ENCODE results near the gene TSSC4. TPM values are rescaled to one million over a fixed set of nuclear protein-coding genes. Genes with fewer than 3 reads are reported as not detected.
A peak's percentile ranks its signal among the peaks of the same experiment; 100 is the strongest.

TSSC4 gene
- total and polyA plus RNA-seq, 9 donors: 25.2 to 36.7 (median 27.3) TPM

DNA sequence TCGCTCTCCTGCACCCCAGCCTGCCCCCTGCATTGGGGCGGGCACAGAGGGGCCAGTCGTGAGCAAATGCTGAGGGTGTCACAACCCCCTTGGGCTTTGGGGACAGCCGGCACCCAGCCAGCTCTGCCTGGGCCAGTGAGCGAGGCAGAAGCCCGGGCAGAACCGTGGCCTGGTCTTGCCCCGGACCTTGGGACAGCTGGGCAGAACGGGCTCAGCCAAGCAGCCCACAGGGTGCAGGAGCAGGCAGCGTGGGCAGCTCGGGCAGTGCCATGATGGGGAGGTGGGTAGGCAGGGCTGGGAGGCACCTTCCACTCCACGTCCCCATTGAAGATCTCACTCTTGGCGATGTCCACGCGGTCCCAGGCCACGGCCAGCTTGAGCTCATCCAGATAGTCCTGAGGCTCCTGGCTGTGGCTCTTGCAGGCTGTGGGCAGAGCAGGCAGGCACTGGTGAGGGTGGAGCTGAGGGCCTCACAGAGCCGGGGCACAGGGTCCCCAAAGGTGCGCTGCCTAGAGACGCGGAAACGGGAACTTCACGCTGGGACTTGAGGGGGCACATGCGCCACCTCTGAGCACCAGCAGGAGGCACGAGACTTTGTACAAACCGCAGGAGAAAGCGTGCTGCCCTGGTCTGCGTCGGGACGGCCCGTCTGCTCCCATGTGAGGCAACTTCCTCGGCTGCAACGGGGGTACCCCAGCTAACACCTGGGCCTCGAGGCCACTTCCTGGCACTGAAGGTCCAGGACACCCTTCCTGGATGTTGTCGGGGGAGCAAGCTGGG, 15.2 kb downstream of the TSSC4 start:
- DNase-seq: no peak
- no peak overlapping the region for H3K27ac ChIP-seq (ENCODE audit: low read length)
- H3K4me1 ChIP-seq (ENCODE audit: control insufficient read depth, insufficient read depth, low read length): peaks cover 15% of the 10 kb centered on the region
- H3K9me3 ChIP-seq (replicated peaks; ENCODE audit: control insufficient read depth, low read depth, low read length): no peaks in the 10 kb centered on the region
- H3K36me3 ChIP-seq (ENCODE audit: control insufficient read depth, insufficient read depth, low read length): no peaks in the 10 kb centered on the region
- H3K4me3 ChIP-seq (ENCODE audit: low read length): no peak overlapping the region
- H3K27me3 ChIP-seq (ENCODE audit: control insufficient read depth, insufficient read depth, low read length): peaks cover 6% of the 10 kb centered on the region
- 74% methylated on average over 33 of the region's 34 CpGs for WGBS (ENCODE audit: insufficient coverage)

DNA sequence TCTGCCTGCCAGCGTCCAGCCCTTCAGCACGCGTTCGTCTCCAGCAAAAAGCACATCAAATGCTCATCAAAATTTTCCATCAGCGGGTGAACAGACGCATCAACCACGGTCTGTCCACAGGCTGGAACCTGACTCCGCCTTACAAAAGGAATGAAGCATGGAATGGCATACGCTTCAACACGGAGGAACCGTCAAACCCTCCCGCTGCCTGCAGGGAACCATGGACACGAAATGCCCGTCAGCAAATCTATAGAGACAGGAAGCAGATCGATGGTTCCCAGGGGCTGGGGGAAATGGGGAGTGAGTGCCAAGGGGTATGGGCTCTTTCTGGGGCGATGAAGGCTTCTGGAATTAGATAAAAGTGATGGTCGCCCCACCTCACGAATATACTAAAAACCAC, 16.2 kb downstream of the TSSC4 start:
- Histone ChIP-seq H3K9me3 (replicated peaks; ENCODE audit: control insufficient read depth, low read depth, low read length) (no peaks in the 10 kb centered on the region), H3K4me3 (ENCODE audit: low read length) (no peak overlapping the region), H3K4me1 (ENCODE audit: control insufficient read depth, insufficient read depth, low read length) (peaks cover 18% of the 10 kb centered on the region), H3K27me3 (ENCODE audit: control insufficient read depth, insufficient read depth, low read length) (peaks cover 6% of the 10 kb centered on the region), H3K36me3 (ENCODE audit: control insufficient read depth, insufficient read depth, low read length) (no peaks in the 10 kb centered on the region), H3K27ac (ENCODE audit: low read length) (no peak overlapping the region)
- 71% methylated on average over 17 of the region's 18 CpGs for WGBS (ENCODE audit: insufficient coverage)
- DNase-seq: no peak

- DNase-seq: no peak
- no peaks in the 10 kb centered on the region for H3K36me3 ChIP-seq (ENCODE audit: control insufficient read depth, insufficient read depth, low read length)
- 82% methylated on average over 27 of the region's 30 CpGs for WGBS (ENCODE audit: insufficient coverage)
Observed at GRCh38 chr11:2417856-2418692, 17.5 kb downstream of the TSSC4 start.

GRCh38 chr11:2418693-2419360, 18.3 kb downstream of the TSSC4 start:
- Histone ChIP-seq H3K27me3 (ENCODE audit: control insufficient read depth, insufficient read depth, low read length) (peaks cover 6% of the 10 kb centered on the region), H3K36me3 (ENCODE audit: control insufficient read depth, insufficient read depth, low read length) (no peaks in the 10 kb centered on the region), H3K4me3 (ENCODE audit: low read length) (no peak overlapping the region), H3K9me3 (replicated peaks; ENCODE audit: control insufficient read depth, low read depth, low read length) (no peaks in the 10 kb centered on the region), H3K27ac (ENCODE audit: low read length) (no peak overlapping the region), H3K4me1 (ENCODE audit: control insufficient read depth, insufficient read depth, low read length) (peaks cover 13% of the 10 kb centered on the region)
- 85% methylated on average over 17 of the region's 21 CpGs for WGBS (ENCODE audit: insufficient coverage)
- DNase-seq: no peak

More at GRCh38 chr11:2417856-2418692, 17.5 kb downstream of the TSSC4 start:
- H3K27me3 ChIP-seq (ENCODE audit: control insufficient read depth, insufficient read depth, low read length): peaks cover 6% of the 10 kb centered on the region
- H3K4me1 ChIP-seq (ENCODE audit: control insufficient read depth, insufficient read depth, low read length): peaks cover 18% of the 10 kb centered on the region
- no peaks in the 10 kb centered on the region for H3K9me3 ChIP-seq (replicated peaks; ENCODE audit: control insufficient read depth, low read depth, low read length)
- no peak overlapping the region for H3K27ac ChIP-seq (ENCODE audit: low read length)
- no peak overlapping the region for H3K4me3 ChIP-seq (ENCODE audit: low read length)

DNA sequence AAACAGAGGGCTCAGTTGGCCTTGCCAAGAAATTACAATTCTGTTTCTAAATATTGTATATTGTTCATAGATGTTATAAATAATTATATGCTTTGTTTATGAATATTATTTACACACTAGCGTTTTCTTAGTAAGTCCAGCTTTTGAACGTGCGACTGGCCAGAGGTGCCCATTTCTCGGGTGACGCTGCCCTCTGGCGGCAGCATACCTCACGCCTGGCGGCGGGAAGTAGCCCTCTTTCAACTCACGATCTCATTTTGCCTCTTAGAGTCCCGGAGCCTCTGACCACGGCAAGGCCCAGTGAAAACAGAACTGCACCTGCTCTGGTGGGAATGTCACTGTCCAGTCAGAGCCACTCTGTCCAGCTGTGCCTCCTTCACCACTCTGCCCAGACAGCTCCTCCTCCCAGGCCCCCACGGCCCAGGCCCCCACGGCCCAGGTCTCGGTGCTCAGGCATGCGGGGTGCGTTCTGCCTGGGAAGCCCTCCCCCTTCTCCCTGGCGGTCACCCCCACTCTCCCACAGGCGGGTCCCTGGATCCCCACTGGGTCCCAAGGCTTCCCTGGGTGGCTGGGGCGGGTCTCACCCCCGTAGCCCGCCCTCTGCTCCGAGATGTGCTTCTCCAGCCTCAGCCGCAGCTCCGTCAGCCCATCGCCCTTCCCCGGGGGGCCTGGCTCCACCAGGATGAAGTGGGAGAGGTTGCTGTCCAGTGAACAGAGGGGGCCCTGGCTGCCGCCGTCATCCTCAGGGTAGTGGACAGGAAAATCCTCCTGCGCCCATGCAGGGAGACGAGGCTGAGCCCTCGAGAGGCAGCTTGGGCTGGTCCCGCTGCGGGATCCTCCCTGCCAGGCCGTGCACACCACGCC, 19.3 kb downstream of the TSSC4 start:
- WGBS (ENCODE audit: insufficient coverage): 58% methylated on average over 30 of the region's 36 CpGs
- peak; percentile 81 for DNase-seq
- Histone ChIP-seq H3K9me3 (replicated peaks; ENCODE audit: control insufficient read depth, low read depth, low read length) (no peaks in the 10 kb centered on the region), H3K36me3 (ENCODE audit: control insufficient read depth, insufficient read depth, low read length) (no peaks in the 10 kb centered on the region), H3K4me3 (ENCODE audit: low read length) (no peak overlapping the region), H3K4me1 (ENCODE audit: control insufficient read depth, insufficient read depth, low read length) (peaks cover 9% of the 10 kb centered on the region), H3K27ac (ENCODE audit: low read length) (no peak overlapping the region), H3K27me3 (ENCODE audit: control insufficient read depth, insufficient read depth, low read length) (peaks cover 6% of the 10 kb centered on the region)

DNA sequence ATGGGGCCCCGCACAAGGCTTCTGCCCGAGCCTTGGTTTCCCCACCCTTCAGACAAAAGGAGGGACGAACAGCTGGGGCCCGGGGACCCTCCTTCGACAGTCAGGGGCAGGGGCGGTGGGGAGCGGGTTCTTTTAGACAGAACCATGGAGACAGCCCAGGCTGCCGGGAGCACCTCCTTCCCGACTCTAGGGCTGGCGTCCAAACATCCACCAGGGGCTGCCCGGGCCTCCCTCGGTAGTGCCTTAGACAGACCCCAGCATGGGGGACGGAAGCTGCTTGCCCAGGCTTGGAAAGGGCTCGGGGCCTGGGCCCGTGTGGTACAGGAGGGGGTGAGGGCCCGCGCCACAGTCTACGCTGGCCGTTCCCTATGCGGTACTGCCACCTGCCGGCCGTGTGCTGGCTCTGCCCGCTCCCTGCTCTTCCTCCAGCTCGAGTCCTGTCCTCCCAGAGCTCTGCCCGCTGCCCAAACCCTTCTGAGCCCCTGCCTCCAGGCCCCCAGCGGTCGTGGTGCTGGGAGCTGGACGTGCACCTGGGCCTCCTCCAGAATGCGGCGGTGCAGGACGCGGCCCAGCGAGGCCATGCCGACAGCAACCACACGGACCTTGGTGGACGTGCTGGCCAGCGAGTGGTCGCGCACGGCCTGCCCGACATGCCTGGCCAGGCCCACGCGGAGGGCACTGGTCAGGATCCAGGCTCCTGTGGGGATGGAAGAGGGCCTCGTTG, 20.1 kb downstream of the TSSC4 start:
- Histone ChIP-seq H3K9me3 (replicated peaks; ENCODE audit: control insufficient read depth, low read depth, low read length) (no peaks in the 10 kb centered on the region), H3K27me3 (ENCODE audit: control insufficient read depth, insufficient read depth, low read length) (peaks cover 6% of the 10 kb centered on the region), H3K36me3 (ENCODE audit: control insufficient read depth, insufficient read depth, low read length) (no peaks in the 10 kb centered on the region), H3K4me1 (ENCODE audit: control insufficient read depth, insufficient read depth, low read length) (peaks cover 9% of the 10 kb centered on the region), H3K27ac (ENCODE audit: low read length) (no peak overlapping the region), H3K4me3 (ENCODE audit: low read length) (no peak overlapping the region)
- DNase-seq: peak; percentile 80
- WGBS (ENCODE audit: insufficient coverage): 21% methylated on average over 37 of the region's 44 CpGs

- Histone ChIP-seq H3K4me1 (ENCODE audit: control insufficient read depth, insufficient read depth, low read length) (peaks cover 9% of the 10 kb centered on the region), H3K36me3 (ENCODE audit: control insufficient read depth, insufficient read depth, low read length) (no peaks in the 10 kb centered on the region), H3K27ac (ENCODE audit: low read length) (no peak overlapping the region), H3K27me3 (ENCODE audit: control insufficient read depth, insufficient read depth, low read length) (peaks cover 2% of the 10 kb centered on the region), H3K9me3 (replicated peaks; ENCODE audit: control insufficient read depth, low read depth, low read length) (no peaks in the 10 kb centered on the region), H3K4me3 (ENCODE audit: low read length) (no peak overlapping the region)
- no peak for DNase-seq
- whole genome bisulfite sequencing (ENCODE audit: insufficient coverage): 67% methylated on average over 10 of the region's 19 CpGs
Observed at GRCh38 chr11:2421226-2421994, 20.9 kb downstream of the TSSC4 start.

GRCh38 chr11:2421996-2422395, 21.4 kb downstream of the TSSC4 start:
- peaks cover 9% of the 10 kb centered on the region for H3K4me1 ChIP-seq (ENCODE audit: control insufficient read depth, insufficient read depth, low read length)
- no peaks in the 10 kb centered on the region for H3K36me3 ChIP-seq (ENCODE audit: control insufficient read depth, insufficient read depth, low read length)
- peaks cover 4% of the 10 kb centered on the region for H3K27me3 ChIP-seq (ENCODE audit: control insufficient read depth, insufficient read depth, low read length)
- H3K9me3 ChIP-seq (replicated peaks; ENCODE audit: control insufficient read depth, low read depth, low read length): no peaks in the 10 kb centered on the region
- H3K4me3 ChIP-seq (ENCODE audit: low read length): no peak overlapping the region
- H3K27ac ChIP-seq (ENCODE audit: low read length): no peak overlapping the region
- no peak for DNase-seq
- WGBS (ENCODE audit: insufficient coverage): 86% methylated on average over 15 of the region's 17 CpGs
